SIG-M5 (cell line): ENCODE data around the gene SULT4A1.

Source experiments
- DNase-seq: peaks from one replicate; lab custom pipeline; 2025; lab: John Stamatoyannopoulos, UW

The SULT4A1 gene

GRCh38 chr22:43828725-43828997 is 33.7 kb downstream of the SULT4A1 start:
- DNase-seq: no peak

GRCh38 chr22:43827926-43828724 is 34.2 kb downstream of the SULT4A1 start:
- DNase-seq: no peak

GRCh38 chr22:43827003-43827735 is 35.1 kb downstream of the SULT4A1 start:
- DNase-seq: no peak

- DNase-seq: no peak
Observed at GRCh38 chr22:43826142-43827002, 35.9 kb downstream of the SULT4A1 start.

GRCh38 chr22:43825651-43826050 is 36.7 kb downstream of the SULT4A1 start:
- DNase-seq: no peak

GRCh38 chr22:43824724-43825420 is 37.4 kb downstream of the SULT4A1 start:
- no peak for DNase-seq

GRCh38 chr22:43823911-43824665 is 38.2 kb downstream of the SULT4A1 start:
- DNase-seq: no peak

GRCh38 chr22:43823353-43823908 is 38.9 kb downstream of the SULT4A1 start:
- DNase-seq: no peak

GRCh38 chr22:43821606-43822425 is 40.5 kb downstream of the SULT4A1 start:
- DNase-seq: no peak

GRCh38 chr22:43820651-43821305 is 41.5 kb downstream of the SULT4A1 start:
- no peak for DNase-seq

GRCh38 chr22:43819931-43820640 is 42.2 kb downstream of the SULT4A1 start:
- no peak for DNase-seq

- no peak for DNase-seq
Observed at GRCh38 chr22:43819421-43819921, 42.8 kb downstream of the SULT4A1 start.

GRCh38 chr22:43818981-43819380 is 43.3 kb downstream of the SULT4A1 start:
- DNase-seq: no peak

- DNase-seq: no peak
Observed at GRCh38 chr22:43817402-43817801, 44.9 kb downstream of the SULT4A1 start.

- DNase-seq: no peak
Observed at GRCh38 chr22:43814264-43814663, 48.0 kb downstream of the SULT4A1 start.

- DNase-seq: no peak
Observed at GRCh38 chr22:43812890-43813289, 49.4 kb downstream of the SULT4A1 start.

- peak; percentile 41 for DNase-seq
Observed at GRCh38 chr22:43812149-43812842, 50.0 kb downstream of the SULT4A1 start, which contains the start of gene EFCAB6. EFCAB6 (minus strand) TSS chr22:43812305; CDS start chr22:43782318, 29,987 bp downstream.

- no peak for DNase-seq
Observed at GRCh38 chr22:43811777-43812148, 50.5 kb downstream of the SULT4A1 start.
